HG02588 (cell line): ENCODE measurements around the gene SAMD5.
"Not testable (repeated sequence)": the region's sequence is repeated elsewhere in the genome, so short reads cannot be mapped to it uniquely, and the experiment has no call there.

ENCODE experiments used
- ATAC-seq: cut with Tn5 transposase; IDR thresholded peaks from one replicate; pipeline ENCODE4 v1.9.1; 2021; ENCODE audit warnings: mild to moderate bottlenecking, moderate library complexity; ENCODE audit not compliant: unreplicated experiment

SAMD5 gene

DNA sequence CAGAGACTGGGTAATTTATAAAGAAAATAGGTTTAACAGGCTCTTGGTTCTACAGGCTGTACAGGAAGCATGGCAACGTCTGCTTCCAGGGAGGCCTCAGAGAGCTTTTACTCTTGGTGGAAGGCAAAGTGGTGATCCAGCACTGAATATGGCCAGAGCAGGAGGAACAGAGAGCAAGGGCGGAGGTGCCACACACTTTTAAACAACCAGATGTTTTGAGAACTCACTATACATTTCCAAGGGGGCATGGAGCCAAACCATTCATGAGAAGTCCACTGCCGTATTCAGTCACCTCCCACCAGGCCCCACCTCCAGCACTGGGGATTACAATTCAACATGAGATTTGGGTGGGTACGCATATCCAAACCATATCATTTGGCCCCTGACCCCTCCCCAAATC is 18.7 kb downstream of the SAMD5 start:
- ATAC-seq: no peak

DNA sequence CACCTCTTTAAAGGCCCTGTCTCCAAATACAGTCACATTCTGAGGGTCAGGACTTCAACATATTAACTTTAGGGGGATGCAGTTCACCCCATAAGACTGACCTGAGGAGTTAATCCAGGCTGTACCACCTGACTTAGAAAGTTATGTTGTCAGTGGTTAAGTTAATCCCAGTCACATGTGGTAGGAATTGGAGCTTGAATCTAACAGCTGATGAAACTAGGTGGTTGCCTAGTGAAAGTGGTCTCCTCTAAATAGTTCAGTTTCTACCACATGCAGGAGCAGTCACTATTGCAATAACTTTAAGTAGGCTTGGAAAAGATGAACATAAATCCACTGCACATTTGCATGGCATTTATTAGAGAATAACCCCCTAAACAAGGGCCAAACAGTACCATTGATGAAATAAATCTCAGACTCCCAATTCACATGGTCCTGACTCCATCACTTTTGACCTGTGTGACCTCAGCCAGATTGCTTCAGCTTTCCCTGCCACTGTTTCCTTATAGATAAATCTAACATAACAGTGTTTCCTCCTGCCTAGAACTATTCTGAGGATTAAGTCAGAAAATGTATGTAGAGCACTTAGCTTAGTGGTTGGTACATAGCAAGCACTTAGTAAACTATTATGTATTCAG is 20.1 kb downstream of the SAMD5 start:
- ATAC-seq: no peak

- ATAC-seq: peak; percentile 57
These were observed 21.9 kb downstream of the SAMD5 start for GRCh38 chr6:147530132-147531060.

- ATAC-seq: no peak
These were observed 22.8 kb downstream of the SAMD5 start for GRCh38 chr6:147531321-147531720.

GRCh38 chr6:147534116-147534860 is 25.8 kb downstream of the SAMD5 start:
- ATAC-seq: no peak

DNA sequence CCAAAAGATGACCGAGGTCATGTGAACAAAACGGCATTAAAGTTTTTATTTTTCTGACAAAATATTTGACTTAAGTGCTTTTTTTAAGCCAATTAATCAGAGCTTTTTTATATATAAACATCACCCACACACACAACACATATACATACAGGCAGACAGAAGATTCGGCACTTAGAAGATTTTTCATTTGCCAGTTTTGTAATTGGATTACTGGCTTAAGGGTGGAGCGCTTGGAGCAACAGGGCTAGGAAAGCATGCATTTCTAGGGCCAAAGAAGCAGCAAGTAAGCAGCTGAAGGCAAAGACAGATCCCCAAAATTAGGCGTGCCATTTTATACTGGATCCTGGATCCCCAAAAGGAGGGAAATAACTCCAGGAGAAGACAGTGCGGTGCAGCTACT is 30.3 kb downstream of the SAMD5 start:
- no peak for ATAC-seq

DNA sequence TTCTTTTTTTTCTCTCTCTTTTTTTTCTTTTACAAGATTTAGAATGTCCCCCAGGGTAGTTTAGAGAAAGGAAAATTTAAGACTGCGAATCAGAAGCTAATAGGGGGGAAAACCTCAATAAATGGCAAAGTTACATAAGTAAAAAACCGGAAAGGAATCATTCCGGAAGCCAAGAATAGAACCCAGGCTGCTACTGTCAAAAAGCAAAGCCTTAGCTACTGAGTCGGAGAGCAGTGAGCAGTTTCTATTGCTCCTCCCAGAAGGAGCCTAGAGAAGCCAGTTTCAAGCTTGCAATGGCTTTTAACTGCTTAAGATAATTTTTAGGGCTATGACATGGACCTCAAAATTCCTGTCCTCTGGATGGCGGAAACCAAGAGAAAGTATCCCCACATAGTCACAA is 31.6 kb downstream of the SAMD5 start:
- ATAC-seq: no peak

DNA sequence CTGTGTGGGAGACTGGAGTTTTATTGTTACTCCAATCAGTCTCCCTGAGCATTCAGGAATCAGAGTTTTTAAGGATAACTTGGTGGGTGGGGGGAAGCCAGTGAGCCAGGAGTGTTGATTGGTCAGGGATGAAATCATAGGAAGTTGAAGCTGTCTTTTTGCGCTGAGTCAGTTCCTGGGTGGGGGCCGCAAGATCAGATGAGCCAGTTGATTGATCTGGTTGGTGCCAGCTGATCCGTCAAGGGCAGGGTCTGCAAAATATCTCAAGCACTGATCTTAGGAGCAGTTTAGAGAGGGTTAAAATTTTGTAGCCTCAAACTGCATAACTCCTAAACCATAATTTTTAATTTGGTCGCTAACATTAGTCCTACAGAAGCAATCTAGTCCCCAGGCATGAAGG is 33.9 kb downstream of the SAMD5 start:
- ATAC-seq: not testable (repeated sequence)

DNA sequence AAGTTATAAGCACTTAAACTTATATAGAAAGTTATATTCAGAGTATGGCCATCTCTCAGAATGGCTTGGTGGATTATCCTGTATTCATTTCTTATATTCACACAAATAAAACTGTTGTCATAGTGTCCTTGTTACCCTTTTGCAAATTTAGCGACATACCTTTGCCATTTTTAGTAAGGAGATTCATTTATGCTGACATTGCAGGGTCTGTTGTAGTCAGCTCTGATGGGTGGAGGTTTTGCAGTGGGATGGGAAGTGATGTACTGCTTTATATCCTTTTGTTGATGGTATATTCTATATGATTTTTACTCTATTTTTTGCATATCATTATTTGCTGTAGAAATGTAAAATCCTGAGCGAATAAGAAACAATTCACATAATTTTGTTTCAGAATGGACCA is 35.9 kb downstream of the SAMD5 start:
- ATAC-seq: no peak

DNA sequence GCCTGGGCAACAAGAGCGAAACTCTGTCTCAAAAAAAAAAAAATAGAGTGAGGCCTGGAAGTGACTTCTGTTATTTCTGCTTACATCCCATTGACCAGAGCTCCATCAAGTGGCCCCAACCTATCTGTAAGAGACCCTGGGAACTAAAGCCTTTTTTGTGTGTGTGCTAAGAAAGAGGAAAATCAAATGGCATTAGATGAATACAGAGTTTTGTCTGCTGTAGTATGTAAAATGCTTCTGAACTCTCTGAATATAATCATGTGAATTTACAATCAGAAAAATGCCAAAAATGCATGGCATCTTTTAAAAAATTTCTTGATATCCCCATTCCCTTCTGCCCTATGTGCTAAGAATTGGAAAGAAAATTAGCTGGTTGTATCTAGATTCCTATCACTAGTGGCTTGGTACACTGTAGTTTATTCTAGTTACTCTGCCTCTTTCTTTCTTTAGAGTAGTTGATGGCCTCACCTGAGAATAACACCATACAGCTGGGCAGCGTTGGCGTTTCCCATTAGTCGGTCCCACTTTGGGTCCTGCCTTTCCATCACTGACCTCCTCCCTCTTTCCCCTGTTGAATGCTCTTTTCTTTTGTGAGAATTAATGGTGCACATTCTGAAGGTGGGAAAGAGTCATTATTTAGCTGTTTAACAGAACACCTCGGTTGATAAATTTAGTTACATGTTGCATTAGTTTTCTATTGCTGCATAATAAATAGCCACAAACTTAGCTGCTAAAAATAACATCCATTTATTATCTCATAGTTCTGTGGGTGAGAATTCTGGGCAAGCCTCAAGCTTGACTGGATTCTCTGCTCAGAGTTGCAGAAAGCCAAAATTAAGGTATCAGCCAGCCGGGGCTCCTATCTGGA is 38.2 kb downstream of the SAMD5 start:
- no peak for ATAC-seq

GRCh38 chr6:147547369-147547902 is 38.9 kb downstream of the SAMD5 start:
- ATAC-seq: no peak

GRCh38 chr6:147548921-147549475 is 40.5 kb downstream of the SAMD5 start:
- ATAC-seq: no peak

GRCh38 chr6:147549531-147549930 is 41.0 kb downstream of the SAMD5 start:
- no peak for ATAC-seq

DNA sequence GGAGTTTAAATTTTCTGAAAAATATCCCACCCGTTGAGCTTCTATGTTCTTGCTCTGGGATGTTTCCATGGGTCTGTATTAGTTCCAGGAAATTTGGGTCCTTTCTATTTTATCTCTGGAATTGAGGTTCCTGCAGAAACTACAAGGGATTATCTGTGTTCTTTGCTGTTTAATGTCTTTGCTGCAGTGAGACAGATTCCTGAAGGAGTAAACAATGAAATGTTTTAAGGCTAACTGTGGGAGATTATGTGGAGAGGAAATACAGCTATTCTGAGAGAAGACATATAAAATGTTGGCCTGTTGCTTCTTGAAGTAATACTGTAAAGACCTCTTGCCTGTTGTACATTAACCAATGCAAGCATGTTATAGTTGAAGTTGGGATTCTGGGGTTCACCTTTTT is 43.5 kb downstream of the SAMD5 start:
- ATAC-seq: no peak

DNA sequence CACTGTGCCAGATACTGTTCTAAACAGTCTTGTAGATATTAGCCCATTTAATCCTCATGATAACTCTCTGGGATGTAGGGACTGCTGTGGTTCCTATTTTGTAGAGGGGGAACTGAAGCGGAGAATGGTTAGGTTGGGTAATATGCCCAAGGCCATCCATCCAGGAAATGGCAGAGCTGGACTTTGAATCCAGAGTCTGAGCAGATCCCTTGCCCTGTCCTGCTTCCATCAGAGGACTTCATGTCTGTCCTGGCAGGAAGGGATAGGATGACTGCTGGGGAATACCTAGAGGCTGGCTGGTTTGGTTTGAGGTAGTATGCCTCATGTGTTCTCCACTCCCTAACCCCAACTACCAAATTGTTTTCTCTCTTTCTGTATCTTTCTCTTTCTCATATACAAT is 44.6 kb downstream of the SAMD5 start:
- no peak for ATAC-seq

DNA sequence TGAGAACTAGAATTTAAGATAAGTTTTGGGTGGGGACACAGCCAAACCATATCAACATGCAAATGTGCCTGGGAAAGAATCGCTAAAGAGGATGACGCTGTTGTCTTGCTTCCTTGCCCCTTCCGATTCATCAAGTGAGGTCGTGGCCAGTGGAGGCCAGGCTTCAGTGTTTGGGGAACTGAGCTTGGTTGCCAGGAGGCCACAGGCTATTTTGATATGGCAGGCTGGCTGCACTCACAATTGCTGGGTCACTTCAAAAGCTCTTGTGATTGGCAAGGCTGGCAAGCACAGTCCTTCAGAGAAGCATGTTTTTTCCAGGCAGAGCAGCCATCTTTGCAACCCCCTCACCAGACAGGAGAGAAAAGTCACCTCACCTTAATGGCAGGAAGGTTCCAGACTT is 45.8 kb downstream of the SAMD5 start:
- no peak for ATAC-seq

- no peak for ATAC-seq
These were observed 50.5 kb downstream of the SAMD5 start for GRCh38 chr6:147559006-147559405.

- no peak for ATAC-seq
These were observed 52.2 kb downstream of the SAMD5 start for GRCh38 chr6:147560670-147561069.

DNA sequence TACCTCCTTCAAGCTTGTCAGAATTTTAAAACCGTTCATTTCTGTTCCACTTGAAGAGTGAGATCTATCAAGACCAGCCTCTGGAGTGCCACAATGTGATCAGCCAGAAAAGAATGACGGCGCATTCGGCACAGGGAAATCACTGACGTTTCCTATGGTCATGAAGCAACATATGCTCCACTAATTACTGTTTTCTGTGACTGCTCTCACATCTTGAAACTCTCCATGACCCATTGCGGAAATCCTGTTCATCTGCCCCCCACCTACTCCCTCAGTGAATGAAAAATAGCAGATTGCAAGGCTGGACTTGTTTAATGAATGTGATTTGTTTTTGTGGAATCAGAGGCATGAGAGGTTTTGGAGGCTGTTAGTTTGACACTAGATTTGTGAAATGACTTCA is 53.2 kb downstream of the SAMD5 start:
- no peak for ATAC-seq

- ATAC-seq: no peak
These were observed 55.0 kb downstream of the SAMD5 start for GRCh38 chr6:147563472-147563871.
